C4-2B (cell line): Measurements from ENCODE around the gene HCN3.

ENCODE experiments used
- H3K27ac ChIP-seq: fragments of 450-650 bp; 2 replicates; pipeline ENCODE4 v1.5.1; 2017
- CTCF ChIP-seq: fragments of 450-650 bp; conservative IDR thresholded peaks from 2 replicates; pipeline ENCODE4 v1.5.1; 2017; ENCODE audit warnings: mild to moderate bottlenecking
- ZFX ChIP-seq: fragments of 450-650 bp; IDR thresholded peaks from 2 replicates; pipeline ENCODE4 v1.6.1; 2017

The HCN3 gene

GRCh38 chr1:155293086-155293749 lies 16.0 kb downstream of the HCN3 start:
- no peak overlapping the region for H3K27ac ChIP-seq
- TF ChIP-seq CTCF = no peak
- no peak for TF ChIP-seq ZFX

- no peak for TF ChIP-seq ZFX
- no peak for TF ChIP-seq CTCF
- no peak overlapping the region for H3K27ac ChIP-seq
Observed at GRCh38 chr1:155294520-155295182, 17.4 kb downstream of the HCN3 start.

- TF ChIP-seq CTCF = no peak
- no peak for TF ChIP-seq ZFX
- no peak overlapping the region for H3K27ac ChIP-seq
Observed at GRCh38 chr1:155295183-155295941, 18.1 kb downstream of the HCN3 start.

GRCh38 chr1:155295942-155296267 lies 18.6 kb downstream of the HCN3 start:
- TF ChIP-seq CTCF (no peak), ZFX (no peak)

GRCh38 chr1:155296661-155297060 lies 19.4 kb downstream of the HCN3 start:
- H3K27ac ChIP-seq = no peak overlapping the region
- TF ChIP-seq ZFX (no peak), CTCF (no peak)

More at GRCh38 chr1:155295942-155296267, 18.6 kb downstream of the HCN3 start:
- no peak overlapping the region for H3K27ac ChIP-seq

GRCh38 chr1:155297384-155297783 lies 20.1 kb downstream of the HCN3 start:
- no peak overlapping the region for H3K27ac ChIP-seq
- TF ChIP-seq ZFX = no peak
- no peak for TF ChIP-seq CTCF

- TF ChIP-seq ZFX = no peak
- TF ChIP-seq CTCF = no peak
- H3K27ac ChIP-seq = no peak overlapping the region
Observed at GRCh38 chr1:155300024-155300423, 22.8 kb downstream of the HCN3 start.
